ENCODE results near the gene PTPRF.
"Not testable (repeated sequence)": the region's sequence is repeated elsewhere in the genome, so short reads cannot be mapped to it uniquely, and the experiment has no call there.

PTPRF gene

DNA sequence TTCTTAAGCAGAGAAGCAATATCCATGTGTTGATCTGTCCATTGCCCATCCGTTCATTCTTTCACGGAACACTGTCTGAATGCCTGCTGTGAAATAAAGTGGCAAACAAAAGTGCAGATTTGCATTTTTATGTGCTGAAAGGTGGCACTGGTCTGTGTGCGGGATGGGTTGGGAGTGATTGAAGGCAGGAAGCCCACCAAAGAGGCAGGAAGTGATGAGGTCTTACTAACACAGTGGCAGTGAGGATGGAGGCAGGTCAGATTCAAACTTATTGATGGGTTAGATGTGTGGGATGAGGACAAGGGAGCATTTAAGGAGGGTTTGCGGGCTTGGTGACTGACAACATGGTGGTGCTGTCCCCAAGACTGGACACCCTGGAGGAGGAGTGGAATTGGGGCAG, 8.3 kb downstream of the PTPRF start:
- no peak for DNase-seq

DNA sequence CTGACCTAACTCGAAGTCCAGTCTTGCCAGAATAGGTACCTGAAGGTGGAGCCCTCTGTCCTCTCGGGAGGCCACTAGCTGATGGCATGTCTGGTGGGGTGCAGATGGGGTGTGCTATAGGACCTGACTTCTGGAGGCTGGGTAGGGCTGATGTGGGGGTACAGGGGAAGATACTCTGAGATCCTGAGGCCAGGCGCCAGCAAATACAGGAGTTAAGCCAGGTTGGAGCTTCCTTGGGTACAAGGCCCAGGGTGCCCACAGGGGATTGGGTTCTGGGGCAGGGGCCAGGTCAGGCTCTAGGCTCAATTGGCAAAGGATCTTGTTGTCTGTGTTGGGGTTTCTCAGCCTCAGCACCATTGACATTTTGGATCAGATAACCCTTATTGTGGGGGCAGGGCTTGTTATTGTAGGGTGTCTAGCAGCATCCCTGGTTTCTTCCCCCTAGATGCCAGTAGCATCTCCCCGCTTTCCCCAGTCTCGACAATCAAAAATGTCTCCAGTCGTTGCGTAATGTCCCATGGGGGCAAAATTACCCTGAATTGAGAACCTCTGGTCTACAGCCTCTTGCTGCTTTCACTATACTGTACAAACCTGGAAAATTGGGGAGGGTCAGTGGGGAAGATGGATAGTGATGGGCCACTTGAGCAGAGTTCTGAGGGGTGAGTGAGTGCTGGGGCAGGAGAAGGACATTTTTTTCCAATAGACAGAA, 9.2 kb downstream of the PTPRF start:
- DNase-seq = no peak

DNA sequence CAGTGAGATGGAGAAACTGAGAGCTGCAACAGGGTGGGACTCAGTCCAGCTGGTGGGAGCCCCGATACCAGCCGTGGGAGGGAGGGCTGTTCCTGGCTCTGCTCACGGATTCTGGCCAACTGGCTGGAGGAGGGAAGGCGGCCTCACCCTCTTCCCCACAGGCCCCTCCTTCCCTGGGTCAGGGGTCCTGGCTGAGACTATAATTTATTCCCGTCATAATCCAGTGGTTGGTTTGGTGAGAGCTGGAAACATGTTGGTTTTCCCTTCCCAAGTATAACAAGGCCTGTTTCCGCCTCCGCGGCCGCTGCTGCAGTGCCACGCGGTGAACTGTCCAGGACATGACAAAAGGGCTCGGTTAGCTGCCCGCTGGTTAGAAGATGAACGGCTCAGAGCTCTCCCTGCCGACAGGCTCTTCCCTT, 10.0 kb downstream of the PTPRF start:
- DNase-seq = no peak

DNA sequence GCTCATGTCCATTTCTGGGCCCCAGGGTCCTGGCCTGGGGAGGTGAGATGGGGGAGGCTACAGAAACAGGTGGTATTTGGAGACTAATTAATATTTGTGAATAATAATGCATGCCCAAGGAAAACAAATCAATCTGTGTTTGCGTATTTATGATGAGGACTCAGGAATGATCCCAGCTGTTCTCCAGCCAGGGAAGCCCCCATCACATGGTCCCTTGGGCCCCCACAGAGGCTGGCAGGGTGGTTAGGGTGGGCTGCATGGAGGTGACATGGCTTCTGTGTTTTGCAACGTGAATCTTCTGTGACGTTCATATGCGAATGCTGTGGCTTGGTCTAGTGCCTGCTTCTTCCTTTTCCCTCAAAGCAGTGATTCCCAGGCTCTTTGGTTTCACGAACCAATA, 10.5 kb downstream of the PTPRF start:
- DNase-seq = no peak

DNA sequence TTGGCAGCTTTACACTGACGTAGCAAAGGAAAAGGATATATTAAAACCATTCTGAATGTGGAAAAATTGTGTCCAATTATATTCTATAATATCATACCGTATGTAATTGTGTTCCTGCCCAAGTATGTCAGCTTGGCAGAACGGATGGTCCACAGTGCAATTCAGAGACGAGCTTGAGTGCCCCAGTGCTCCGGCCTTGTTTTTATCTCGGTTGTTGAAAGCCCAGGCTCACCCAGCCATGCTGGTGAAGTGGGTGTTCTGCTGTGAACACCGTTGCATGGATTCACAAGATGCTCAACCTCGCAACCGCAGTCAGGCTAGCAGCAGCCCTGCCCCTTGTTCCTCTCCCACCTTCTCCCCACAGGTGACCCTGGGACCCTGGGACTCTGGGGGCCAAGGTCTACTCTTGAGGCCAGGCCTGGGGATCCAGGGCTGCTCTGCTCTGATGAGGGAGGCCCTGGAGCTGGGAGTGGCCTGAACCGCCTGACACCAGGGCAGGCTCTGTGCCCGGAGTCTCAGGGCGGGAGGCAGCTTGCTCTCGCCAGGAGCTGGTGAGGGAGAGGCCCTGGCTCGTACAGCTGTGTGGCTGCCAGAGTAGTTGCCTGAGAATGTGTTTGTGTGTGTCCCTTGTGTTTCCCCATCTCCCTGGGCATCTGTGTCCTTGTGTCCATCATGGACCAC, 11.2 kb downstream of the PTPRF start:
- DNase-seq = no peak

DNA sequence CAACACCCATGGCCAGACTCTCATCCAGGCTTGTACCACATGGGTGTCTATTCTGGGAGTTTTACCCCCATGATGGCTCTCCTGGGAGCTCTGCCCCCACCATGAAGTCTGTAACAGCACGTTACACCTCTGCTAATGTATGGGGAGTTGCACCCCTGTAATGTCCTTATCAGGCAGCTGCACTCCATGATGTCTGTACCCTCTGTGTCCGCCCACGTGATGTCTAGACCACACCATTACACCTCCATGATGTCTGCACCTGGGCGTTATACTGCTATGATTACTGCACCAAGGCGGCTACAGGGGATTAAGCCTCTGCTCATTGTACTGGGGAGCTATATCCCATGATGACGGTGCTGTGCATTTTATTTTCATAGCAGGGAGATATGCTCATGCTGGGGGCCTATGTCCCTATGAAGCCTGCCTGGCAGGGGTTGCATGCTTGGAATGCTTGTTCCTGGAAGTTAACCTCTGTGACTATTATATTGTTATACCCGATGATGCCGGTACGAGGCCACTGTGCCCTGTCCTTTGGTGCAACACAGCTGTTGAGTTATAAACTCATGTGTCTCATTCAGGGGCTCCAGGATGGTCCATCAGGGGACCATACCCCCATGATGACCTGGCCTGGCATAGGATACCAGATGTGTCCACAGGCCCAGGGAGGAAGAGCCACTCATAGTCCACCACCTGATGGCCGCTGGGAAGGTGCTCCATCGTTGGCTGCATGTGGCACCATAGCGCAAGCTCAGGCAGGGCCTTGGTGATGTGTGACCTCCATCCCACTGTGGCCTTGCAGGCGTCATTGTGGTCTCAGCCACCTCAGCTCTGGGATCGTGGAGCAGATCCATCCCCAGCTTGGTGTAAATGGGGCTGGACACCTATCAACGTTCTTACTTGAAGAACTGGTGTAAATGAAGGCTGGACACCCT, 12.1 kb downstream of the PTPRF start:
- DNase-seq = no peak

DNA sequence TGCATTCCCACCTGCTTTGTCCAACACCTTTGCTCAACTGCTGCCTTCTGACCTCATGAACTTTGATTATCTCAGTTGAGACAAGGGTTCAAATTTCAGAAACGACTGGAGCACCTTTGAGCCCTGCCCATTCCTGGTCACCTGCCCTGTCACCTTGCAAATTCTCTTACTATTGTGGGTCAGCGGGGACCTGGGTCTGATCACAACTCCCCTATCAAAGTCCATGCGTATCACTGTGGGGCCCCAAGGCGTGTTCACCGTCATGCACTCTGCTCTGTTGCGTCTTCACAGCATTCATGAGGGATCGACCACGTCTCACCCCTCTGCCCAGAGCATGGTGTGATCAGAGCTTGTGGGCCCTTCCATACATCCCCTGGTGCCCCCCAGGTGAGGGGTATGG, 12.9 kb downstream of the PTPRF start:
- DNase-seq = no peak

DNA sequence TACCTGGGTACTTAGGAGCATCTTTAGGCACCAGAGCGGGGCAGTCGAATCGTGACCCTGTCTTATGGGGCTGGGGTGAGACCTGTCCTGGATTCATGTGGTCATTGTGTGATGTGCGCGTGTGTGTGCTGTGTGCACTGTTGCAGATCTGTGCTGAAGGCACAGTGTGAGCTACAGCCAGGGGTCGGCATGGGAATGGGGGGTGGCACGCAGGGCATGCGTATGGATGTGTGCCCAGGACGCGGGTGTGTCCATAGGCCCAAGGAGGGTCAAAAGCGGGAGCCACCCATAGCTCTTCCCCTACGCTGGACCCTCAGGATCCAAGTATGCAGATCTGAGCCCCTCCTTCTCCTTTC, 14.6 kb downstream of the PTPRF start:
- no peak for DNase-seq

DNA sequence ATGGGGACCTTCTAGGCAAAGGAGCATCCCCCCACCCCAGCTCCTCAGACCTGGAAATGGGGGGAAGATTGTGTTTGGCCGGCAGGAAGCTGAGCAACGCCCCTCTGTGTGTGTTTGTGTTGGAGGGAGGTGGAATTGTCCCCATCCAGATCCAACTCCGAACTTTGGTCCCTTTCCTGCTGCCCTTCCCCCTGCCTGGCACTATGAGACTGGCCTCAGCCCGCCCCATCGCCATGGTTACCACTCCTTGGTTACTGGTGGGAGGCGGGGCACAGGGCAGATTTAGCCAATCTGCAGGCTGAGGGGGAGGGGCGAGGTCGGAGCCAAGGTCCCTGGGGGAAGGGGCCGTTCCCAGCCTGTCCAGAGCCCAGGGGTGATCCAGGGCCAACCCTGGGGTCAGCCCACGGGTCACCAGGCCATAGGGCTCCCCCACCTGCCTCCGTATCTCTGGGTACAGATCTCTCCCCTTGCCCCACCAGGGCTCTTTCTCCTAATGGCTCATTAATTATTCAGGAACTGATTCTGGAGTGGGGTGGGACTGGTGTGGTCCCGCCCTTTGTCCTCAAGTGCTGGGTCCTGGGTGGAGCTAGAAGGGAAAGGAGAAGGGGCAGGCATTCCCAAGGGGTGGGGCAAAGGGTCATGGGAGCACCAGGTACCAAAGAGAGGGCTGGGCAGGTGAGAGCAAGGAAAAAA, 15.2 kb downstream of the PTPRF start:
- no peak for DNase-seq

DNA sequence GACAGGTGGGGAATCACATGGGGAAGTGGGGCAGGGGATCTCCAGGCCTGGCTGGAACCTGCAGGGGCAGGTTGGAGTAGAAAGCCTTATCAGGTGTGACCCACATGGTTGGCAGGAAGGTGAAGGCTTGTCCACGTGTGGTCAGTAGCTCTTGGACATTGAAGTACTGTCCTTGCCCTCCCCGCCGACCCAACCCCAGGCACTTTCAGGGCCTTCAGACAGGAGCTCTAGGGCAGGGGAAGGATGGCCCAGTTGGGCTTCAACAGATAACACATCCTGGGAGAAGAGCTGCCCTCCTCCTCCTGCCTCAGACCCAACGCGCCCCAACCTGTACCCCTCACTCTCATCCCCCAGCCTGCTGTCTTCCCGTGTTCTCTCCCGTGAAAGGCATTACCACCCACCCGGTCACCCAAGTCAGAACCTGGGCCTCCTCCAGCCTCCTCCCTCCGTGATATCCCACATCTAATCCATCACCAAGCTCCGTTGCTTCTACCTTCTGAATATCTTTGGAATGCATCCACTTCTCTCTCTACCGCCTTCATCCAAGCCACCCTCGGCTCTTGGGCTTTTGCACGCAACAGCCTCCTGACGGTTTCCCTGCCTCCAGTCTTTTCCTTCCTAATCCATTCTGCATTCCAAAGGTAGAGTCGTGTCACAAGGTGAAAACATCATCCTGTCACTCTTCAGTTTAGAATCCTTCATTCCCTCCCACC, 15.9 kb downstream of the PTPRF start:
- no peak for DNase-seq

DNA sequence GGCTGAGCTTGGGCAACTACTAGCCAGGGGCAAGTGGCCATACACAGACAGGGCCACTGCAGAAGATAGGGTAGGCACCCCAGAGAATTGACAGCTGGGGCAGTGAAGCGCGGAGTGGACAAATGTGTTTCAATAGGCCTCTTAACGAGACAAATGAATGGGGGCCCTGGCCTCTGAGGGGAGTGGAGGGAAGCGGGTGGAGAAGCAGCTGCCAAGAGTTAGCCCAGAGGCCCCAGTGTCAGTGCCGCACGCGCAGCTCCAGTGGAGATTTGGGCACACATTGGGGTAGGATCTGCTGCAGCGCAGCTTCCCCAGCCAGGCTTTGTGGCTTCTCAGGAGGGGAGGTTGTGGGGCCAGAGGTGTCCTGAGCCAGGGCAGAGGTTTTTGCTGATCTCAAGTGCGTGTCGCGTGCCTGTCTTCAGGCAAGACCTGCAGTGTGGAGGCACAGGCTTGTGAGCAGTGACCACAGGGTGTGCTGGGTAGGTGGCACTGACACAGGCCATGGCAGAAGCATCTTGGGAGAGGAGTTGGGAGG, 16.9 kb downstream of the PTPRF start:
- DNase-seq = no peak

DNA sequence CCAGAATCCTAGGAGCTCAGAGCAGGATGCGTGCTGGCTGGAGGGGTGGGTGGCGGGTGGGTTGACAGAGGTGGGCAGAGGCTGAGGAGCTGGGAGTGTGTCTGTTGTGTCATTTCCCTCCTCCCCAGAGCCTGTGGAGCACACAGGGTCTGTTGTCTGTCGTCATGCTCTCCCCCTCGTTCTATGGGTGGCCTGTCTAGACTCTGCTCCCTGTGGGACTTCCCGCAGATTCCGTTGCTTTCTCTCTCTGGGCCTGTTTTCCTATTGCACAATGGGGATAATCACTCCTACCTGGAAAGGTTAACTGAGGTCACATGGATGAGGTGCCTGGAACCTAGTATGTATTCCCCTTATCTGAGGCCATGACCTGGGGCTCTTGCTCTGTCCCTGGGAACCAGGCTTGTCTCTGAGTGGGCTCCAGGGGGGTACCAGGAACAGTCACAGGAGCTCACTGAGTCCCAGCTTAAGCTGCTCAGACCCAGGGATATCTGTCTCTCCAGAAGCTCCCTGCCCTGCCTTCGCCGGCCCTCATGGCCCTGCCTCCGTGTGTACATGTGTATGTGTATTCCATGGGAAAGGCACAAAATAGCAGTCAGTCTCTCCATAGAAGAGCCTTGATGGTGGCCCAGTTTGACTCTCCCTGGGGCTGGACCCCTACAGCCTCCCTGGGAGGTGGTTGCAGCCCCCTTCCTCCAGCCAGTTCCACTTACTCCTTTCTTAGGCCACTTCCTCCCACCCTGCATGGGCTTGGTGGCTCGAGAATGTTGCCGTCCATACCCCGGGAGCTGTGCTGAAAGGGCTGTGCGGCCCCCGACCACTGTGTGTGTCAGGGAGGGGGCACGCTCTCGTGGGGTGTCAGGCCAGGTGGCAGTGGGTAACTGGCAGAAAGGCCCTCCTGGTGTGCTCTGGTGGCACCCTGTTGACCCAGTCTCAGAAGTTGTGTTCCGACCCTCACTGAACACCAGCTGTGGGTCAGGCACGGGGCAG, 17.9 kb downstream of the PTPRF start:
- no peak for DNase-seq

DNA sequence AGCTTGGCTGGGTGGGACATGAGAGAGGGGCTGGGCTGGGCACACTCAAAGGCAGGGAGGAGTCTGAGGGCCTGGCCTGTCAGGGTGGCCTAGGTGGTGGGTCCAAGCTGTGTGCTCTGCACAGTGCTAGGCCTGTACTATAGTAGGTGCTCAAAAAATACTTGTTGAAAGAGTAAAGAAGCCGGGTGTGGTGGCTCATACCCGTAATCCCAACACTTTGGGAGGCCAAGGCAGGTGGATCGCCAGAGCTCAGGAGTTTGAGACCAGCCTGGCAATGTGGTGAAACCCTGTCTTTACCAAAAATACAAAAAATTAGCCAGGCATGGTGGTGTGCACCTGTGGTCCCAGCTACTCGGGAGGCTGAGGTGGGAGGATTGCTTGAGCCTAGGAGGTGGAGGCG, 18.7 kb downstream of the PTPRF start:
- DNase-seq = not testable (repeated sequence)

DNA sequence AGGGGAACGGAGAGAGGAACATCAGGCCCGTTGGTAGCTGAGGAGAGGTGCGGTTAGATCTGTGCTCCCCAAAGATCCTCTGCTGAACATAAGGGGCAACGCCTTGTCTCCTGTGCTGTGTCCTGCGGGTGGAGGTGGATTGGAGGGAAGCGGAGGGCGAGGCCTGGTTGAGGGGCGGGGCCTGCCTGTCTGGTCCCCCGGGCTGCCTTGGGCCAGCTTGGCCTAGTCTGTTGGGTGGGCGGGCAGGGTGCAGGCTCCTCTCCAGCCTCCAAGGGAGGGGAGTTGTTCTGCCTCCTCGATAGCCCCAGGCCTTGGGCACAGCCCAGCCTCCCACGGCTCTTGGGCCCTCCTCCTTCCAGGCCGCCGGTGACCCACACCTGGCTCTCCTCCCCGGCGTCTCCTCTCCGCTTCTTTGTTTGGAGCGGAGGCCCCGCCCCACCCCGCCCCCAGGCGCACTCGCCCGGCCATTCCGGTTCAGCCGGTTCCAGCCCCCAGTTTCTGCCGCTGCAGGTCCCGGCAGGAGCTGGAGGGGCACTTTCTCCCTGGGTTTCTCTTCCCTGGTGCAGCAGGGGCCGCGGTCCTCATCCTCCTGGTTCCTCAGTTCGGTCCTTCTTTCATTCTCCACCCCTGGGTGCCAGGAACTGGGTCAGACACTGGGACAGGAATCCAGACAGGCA, 19.4 kb downstream of the PTPRF start:
- no peak for DNase-seq

DNA sequence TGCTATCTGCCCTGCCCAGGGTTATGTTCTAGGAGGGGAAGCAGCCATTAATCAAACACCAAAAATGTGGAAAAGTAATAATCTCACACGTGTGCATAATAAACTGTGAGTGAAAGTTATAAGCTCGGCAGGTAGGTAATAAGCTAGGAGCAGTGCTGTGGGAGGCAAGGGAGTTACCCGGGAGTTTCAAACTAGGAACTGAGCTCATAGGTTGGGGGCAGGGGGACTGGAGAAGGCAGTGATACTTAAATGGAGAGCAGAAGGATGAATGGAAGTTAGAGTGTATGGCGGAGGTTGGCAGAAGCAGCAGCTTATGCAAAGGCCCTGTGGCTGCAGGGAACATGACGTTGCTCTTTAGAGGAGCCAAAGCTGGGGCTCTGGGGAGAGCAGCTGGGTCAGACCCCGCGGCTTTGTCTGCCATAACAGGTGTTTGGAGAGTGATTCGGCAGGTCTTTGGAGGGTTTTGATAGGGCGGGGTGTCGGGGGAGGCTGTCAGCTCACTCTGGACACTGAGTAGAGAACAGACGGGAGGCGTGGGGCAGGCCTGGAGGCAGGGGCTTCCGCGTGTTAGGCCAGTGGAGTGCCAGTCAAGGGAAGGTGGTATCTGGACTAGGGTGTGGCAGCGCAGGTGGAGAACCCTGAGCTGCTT, 20.0 kb downstream of the PTPRF start:
- no peak for DNase-seq

DNA sequence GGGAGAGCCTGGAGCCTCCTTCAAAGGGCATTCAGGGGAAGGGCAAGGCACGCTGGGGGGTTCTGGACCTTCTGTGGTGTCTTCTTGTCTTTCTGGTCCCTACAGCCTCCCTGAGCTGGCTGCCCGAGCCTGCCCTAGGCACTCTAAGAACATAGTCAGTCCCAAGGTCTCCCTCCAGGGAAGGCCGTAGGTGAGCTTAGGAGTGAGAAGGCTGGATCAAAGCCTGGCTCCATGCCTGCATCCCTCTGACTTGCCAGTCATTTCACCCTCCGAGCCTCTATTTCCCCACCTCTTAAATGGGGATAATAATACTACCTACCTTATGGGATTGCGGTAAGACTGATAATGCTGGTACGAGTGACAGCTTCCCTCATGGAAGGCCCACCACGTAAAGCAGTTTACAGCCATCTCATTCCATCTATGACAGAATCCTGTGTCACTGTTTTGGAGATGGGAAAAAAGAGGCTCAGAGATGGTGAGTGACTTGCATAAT, 20.8 kb downstream of the PTPRF start:
- no peak for DNase-seq

DNA sequence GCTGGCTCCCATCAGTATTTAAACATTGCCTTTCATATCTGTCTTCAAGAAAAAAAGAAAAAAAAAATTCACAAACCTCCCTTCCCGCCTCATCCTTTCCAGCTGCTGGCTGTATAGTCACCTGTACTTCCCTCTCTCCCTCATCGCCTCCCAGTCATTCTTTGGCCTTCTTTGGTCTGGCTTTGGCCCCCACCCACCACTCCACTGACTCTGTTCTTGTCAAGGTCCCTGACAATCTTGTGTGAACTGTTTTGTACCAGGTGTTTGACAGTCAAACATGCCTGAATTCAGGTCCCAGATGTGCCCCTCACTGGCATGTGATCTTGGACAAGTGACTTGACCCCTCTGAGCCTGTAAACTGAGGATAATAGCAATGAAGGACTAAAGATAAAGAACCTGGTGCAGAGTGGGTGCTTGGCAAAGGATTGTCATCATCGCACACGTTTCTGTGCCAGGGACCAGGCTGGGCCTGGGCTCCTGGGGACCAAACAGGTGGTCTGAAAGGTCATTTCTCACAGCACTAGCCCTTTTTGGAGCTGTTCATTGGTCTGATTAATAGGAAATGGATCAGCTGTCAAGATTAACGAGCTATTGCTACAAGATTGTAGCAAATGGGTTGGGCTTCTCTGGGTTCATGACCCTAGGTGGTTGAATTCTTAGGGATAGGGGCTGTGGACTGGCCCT, 21.5 kb downstream of the PTPRF start:
- DNase-seq = no peak

DNA sequence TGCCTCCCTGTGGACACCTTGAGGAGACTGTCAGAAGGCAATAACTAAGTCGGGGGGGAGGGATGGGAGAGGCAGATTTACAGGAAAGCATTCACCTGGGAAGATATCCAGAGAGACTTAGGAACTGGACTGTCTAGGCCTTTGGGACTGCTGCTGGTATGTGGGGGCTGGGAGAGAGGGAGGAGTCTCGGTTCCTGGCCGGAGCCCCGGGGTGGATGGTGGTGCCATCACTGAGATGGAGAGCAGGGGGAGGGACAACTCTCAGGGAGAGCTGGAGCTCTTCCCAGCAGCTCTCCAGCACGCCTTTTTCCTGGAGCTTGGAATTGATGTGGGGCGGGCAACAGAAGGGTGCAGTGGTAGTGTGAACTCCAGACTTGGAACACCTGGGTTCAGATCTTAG, 22.1 kb downstream of the PTPRF start:
- DNase-seq = no peak

DNA sequence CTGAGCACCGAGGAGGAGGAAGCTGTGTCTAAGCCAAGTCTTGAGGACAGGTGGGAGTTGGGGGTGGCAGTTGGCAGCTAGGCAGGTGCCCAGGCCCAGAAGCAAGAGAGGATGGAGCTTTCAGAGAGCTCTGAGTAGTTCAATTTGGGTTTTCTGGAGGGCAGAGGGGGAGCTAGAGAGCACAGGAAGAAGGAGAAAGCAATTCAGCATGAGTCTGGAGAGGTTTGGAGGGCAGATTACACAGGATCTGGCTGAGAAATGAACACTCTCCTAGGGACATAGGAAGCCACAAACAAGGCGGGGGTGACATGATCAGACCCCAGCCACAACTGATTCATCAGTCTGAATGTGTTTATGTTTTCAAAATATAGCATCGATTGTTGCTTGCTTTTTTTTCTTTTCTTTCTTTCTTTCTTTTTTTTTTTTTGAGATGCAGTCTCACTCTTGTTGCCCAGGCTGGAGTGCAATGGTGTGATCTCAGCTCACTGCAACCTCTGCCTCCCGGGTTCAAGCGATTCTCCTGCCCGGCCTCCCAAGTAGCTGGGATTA, 23.8 kb downstream of the PTPRF start:
- DNase-seq = peak; percentile 46

All from CD4-positive, alpha-beta T cell treated with Interleukin-4 for 4 hours (primary cell).